ENCODE results near the gene ADCK2. TPM values are rescaled to one million over a fixed set of nuclear protein-coding genes. Genes with fewer than 3 reads are reported as not detected.

The ADCK2 gene
- total and polyA plus RNA-seq, 4 donors: 10.4 to 27.0 (median 13.7) TPM

DNA sequence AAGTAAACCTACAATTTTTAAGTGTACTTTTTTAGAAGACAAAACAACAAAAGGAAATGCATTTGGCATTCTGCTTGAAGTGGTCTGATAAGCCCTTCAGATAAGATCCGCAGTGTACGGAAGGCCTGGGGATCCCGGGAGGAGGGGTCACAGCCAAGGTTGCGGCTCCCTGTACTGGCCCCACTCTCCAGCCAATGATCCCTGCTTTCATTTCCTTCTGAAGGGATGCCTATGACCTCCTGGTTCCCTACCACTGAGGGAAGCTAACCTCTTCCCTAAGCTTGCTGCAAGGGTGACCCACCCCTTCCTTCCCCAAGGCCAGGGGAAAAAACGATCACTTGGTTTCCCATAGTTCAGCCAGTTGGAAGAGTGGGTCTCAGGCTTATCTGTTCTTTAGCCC is 37.4 kb upstream of the ADCK2 start:
- peak overlapping the region; percentile 35 to 45 for H3K27ac ChIP-seq (ENCODE audit: low read depth in 1 of 2, low read length in 1 of 2)
- TF ChIP-seq, protein P1, sequence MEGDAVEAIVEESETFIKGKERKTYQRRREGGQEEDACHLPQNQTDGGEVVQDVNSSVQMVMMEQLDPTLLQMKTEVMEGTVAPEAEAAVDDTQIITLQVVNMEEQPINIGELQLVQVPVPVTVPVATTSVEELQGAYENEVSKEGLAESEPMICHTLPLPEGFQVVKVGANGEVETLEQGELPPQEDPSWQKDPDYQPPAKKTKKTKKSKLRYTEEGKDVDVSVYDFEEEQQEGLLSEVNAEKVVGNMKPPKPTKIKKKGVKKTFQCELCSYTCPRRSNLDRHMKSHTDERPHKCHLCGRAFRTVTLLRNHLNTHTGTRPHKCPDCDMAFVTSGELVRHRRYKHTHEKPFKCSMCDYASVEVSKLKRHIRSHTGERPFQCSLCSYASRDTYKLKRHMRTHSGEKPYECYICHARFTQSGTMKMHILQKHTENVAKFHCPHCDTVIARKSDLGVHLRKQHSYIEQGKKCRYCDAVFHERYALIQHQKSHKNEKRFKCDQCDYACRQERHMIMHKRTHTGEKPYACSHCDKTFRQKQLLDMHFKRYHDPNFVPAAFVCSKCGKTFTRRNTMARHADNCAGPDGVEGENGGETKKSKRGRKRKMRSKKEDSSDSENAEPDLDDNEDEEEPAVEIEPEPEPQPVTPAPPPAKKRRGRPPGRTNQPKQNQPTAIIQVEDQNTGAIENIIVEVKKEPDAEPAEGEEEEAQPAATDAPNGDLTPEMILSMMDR (IDR thresholded peaks at IDR 0.05; ENCODE audit: control extremely low read depth, extremely low read depth): no peak
- H3K9me3 ChIP-seq (ENCODE audit: control insufficient read depth in 4 of 4, insufficient read depth in 3 of 4, low read length in 3 of 4): no peaks in the 10 kb centered on the region
- no peak for ATAC-seq (ENCODE audit: insufficient read depth, low FRiP score)
- no peaks in the 10 kb centered on the region for H3K27me3 ChIP-seq (ENCODE audit: control insufficient read depth in 3 of 3, insufficient read depth in 3 of 3, low read length in 2 of 3)
- WGBS, 2 donors: 36 to 69% methylated on average over 5 of the region's 5 CpGs
- H3K4me3 ChIP-seq: no peak overlapping the region
- no peaks in the 10 kb centered on the region for H3K36me3 ChIP-seq (ENCODE audit: control insufficient read depth in 4 of 4, insufficient read depth in 4 of 4, low read length in 4 of 4)
- peaks cover 8 to 43% (median 21%) of the 10 kb centered on the region in 5 donors for H3K4me1 ChIP-seq (ENCODE audit: control insufficient read depth in 5 of 5, insufficient read depth in 5 of 5, low read length in 5 of 5)
- H3K9ac ChIP-seq (ENCODE audit: insufficient read depth in 1 of 2, low read length in 2 of 2): peak overlapping the region in 1 of 2 donors; percentile 62
- DNase-seq: peak in 1 of 3 donors; percentile 42

DNA sequence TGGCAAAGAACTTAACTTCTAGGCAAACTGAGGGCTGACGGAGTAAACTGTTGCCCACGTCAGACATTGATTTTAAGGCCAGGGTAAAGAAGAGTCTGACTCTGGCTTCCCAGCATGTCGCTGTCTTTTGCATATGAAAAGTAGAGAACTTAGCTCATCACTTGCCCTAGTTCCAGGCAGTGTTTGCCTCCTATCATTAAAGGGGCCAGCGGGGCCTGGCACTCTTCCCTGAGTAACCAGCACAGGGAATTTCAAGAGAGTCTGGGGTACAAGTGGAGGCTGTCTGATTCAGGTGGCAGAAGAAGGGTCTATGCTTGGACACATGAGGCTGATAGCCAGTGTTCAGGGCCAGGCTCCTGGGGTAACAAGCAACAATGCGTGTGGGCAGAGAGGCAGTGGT is 36.9 kb upstream of the ADCK2 start:
- H3K27me3 ChIP-seq (ENCODE audit: control insufficient read depth in 3 of 3, insufficient read depth in 3 of 3, low read length in 2 of 3): no peaks in the 10 kb centered on the region
- TF ChIP-seq, protein P1 (IDR thresholded peaks at IDR 0.05; ENCODE audit: control extremely low read depth, extremely low read depth): no peak
- DNase-seq: no peak
- H3K9me3 ChIP-seq (ENCODE audit: control insufficient read depth in 4 of 4, insufficient read depth in 3 of 4, low read length in 3 of 4): no peaks in the 10 kb centered on the region
- H3K27ac ChIP-seq (ENCODE audit: low read depth in 1 of 2, low read length in 1 of 2): peak overlapping the region in 1 of 2 donors; percentile 35
- ATAC-seq (ENCODE audit: insufficient read depth, low FRiP score): no peak
- 80 to 88% methylated on average over 5 of the region's 5 CpGs for WGBS, 2 donors
- H3K9ac ChIP-seq (ENCODE audit: insufficient read depth in 1 of 2, low read length in 2 of 2): peak overlapping the region in 1 of 2 donors; percentile 62
- peaks cover 9 to 43% (median 21%) of the 10 kb centered on the region in 5 donors for H3K4me1 ChIP-seq (ENCODE audit: control insufficient read depth in 5 of 5, insufficient read depth in 5 of 5, low read length in 5 of 5)
- H3K4me3 ChIP-seq: no peak overlapping the region
- no peaks in the 10 kb centered on the region for H3K36me3 ChIP-seq (ENCODE audit: control insufficient read depth in 4 of 4, insufficient read depth in 4 of 4, low read length in 4 of 4)

DNA sequence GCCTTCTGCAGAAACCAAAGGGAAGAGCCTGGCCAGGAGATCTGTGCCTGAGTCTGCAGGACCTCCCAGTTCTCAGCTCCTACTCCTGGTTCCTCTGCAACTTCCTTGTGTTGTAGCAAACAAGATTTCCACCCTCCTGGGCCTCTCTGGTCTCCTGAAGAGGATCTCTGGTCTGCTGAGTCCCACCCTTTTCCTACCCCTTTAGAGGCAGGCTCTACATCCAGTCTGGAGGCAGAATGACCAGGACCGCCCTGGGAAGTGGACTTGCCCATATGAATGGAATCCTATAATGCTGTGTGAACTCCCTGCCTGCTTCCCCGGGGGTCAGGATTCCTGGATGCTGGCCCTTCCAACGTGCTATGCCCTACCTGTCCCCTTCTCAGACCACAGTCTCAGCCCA is 35.3 kb upstream of the ADCK2 start:
- ATAC-seq (ENCODE audit: insufficient read depth, low FRiP score): no peak
- peak overlapping the region in 1 of 2 donors; percentile 69 for H3K9ac ChIP-seq (ENCODE audit: insufficient read depth in 1 of 2, low read length in 2 of 2)
- peak overlapping the region; percentile 22 to 66 for H3K27ac ChIP-seq (ENCODE audit: low read depth in 1 of 2, low read length in 1 of 2)
- no peaks in the 10 kb centered on the region for H3K27me3 ChIP-seq (ENCODE audit: control insufficient read depth in 3 of 3, insufficient read depth in 3 of 3, low read length in 2 of 3)
- no peak for DNase-seq
- TF ChIP-seq, protein P1 (IDR thresholded peaks at IDR 0.05; ENCODE audit: control extremely low read depth, extremely low read depth): no peak
- peaks cover 9 to 50% (median 21%) of the 10 kb centered on the region in 5 donors for H3K4me1 ChIP-seq (ENCODE audit: control insufficient read depth in 5 of 5, insufficient read depth in 5 of 5, low read length in 5 of 5)
- H3K36me3 ChIP-seq (ENCODE audit: control insufficient read depth in 4 of 4, insufficient read depth in 4 of 4, low read length in 4 of 4): no peaks in the 10 kb centered on the region
- 68 to 87% methylated on average over 3 of the region's 3 CpGs for WGBS, 2 donors
- H3K4me3 ChIP-seq: no peak overlapping the region
- no peaks in the 10 kb centered on the region for H3K9me3 ChIP-seq (ENCODE audit: control insufficient read depth in 4 of 4, insufficient read depth in 3 of 4, low read length in 3 of 4)

Data from lung (tissue), 12 donors.